Heart left ventricle (tissue), 13 donors: ENCODE data around the gene DDX3X.
"Not testable (repeated sequence)": the region's sequence is repeated elsewhere in the genome, so short reads cannot be mapped to it uniquely, and the experiment has no call there.

Experiments used
- POLR2A ChIP-seq, 2 donors: fragments of 450-650 bp; IDR thresholded peaks; one replicate each; pipeline ENCODE4 v1.6.1; 2017; ENCODE audit warnings: antibody characterized with exemption in 2 of 2, mild to moderate bottlenecking in 2 of 2, moderate library complexity in 2 of 2
- TF ChIP-seq, protein P1 (sequence below), 12 donors: fragments of 200-600 bp; sonication (generic) in 4 of 12; IDR thresholded peaks; one replicate each; pipeline versions ENCODE4 v1.5.0 to v1.8.0; 2018 to 2022; ENCODE audit warnings: antibody characterized with exemption in 12 of 12, mild to moderate bottlenecking in 5 of 12
- donor health status: ischemic (EF 13 %, LVEDD 7.1; RV severe dilation, severe dysfunction).
- donor health status: DM: no; HTN: yes; CAD: no.
- donor health status: DM: no; HTN: no; CAD: no.
- donor health status: ischemic (EF 25% LVEDD 6.9; RV normal size, moderate dysfunction).
- donor health status: ischemic (EF 25% LVEDD 5.7; RV mildly dilated, moderate dysfunction).
- donor health status: ischemic (EF 35%, LVEDD 5.7; RV mildly dilated, moderate dysfunction).
- donor health status: nonischemic (EF 11% LVEDD 7.7; RV severe dilation, severe dysfunction).
- donor health status: DM: yes; HTN: yes; CAD: no.
- donor health status: PGD.
- donor health status: ischemic (EF 29% LVEDD 5.4; RV normal size, mild dysfunction).
- donor health status: nonischemic (EF 23%, LVEDD 6.1; RV moderate dilation, normal function).

- TF ChIP-seq, protein P1, sequence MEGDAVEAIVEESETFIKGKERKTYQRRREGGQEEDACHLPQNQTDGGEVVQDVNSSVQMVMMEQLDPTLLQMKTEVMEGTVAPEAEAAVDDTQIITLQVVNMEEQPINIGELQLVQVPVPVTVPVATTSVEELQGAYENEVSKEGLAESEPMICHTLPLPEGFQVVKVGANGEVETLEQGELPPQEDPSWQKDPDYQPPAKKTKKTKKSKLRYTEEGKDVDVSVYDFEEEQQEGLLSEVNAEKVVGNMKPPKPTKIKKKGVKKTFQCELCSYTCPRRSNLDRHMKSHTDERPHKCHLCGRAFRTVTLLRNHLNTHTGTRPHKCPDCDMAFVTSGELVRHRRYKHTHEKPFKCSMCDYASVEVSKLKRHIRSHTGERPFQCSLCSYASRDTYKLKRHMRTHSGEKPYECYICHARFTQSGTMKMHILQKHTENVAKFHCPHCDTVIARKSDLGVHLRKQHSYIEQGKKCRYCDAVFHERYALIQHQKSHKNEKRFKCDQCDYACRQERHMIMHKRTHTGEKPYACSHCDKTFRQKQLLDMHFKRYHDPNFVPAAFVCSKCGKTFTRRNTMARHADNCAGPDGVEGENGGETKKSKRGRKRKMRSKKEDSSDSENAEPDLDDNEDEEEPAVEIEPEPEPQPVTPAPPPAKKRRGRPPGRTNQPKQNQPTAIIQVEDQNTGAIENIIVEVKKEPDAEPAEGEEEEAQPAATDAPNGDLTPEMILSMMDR (IDR thresholded peaks at IDR 0.05), result not testable (repeated sequence)
- TF ChIP-seq POLR2A (IDR thresholded peaks at IDR 0.05), result not testable (repeated sequence)
Observed at GRCh38 chrX:41285928-41286327, 48.0 kb upstream of the DDX3X start.
